Cardiac fibroblast (primary cell): ENCODE results near the gene BICDL2.

Source experiments
- DNase-seq, 2 donors: peaks; one replicate each; pipeline versions ENCODE4 v3.0.0 to v3.0.0-alpha.2; 2010; ENCODE audit warnings: low read depth in 2 of 2
- H3K4me3 ChIP-seq, 2 donors: replicated peaks in 1 of 2; 1 replicate in 1 of 2; 2 replicates in 1 of 2; pipeline ENCODE4 v1.5.1; 2011; ENCODE audit warnings: low read depth in 2 of 2, low read length in 2 of 2, mild to moderate bottlenecking in 2 of 2, moderate library complexity in 1 of 2
- CTCF ChIP-seq: IDR thresholded peaks from one replicate; pipeline ENCODE4 v1.5.1; 2011; ENCODE audit warnings: low read depth, mild to moderate bottlenecking, low read length, inconsistent platforms

Gene BICDL2

GRCh38 chr16:3044708-3045107, 8.0 kb upstream of the BICDL2 start:
- H3K4me3 ChIP-seq = no peak overlapping the region
- no peak for DNase-seq
- TF ChIP-seq CTCF = no peak

- TF ChIP-seq CTCF = no peak
- no peak for DNase-seq
- no peak overlapping the region for H3K4me3 ChIP-seq
Observed at GRCh38 chr16:3042376-3042775, 5.6 kb upstream of the BICDL2 start.

GRCh38 chr16:3038896-3039295, 2.2 kb upstream of the BICDL2 start:
- H3K4me3 ChIP-seq = no peak overlapping the region
- TF ChIP-seq CTCF = no peak

GRCh38 chr16:3038256-3038655, 1.5 kb upstream of the BICDL2 start:
- TF ChIP-seq CTCF = no peak
- DNase-seq = no peak
- H3K4me3 ChIP-seq = no peak overlapping the region

More at GRCh38 chr16:3038896-3039295, 2.2 kb upstream of the BICDL2 start:
- DNase-seq = no peak

- no peak overlapping the region for H3K4me3 ChIP-seq
- DNase-seq = no peak
- TF ChIP-seq CTCF = no peak
Observed at GRCh38 chr16:3035972-3036725, 595 bp downstream of the BICDL2 start.

- no peak overlapping the region for H3K4me3 ChIP-seq
- DNase-seq = no peak
- TF ChIP-seq CTCF = no peak
Observed at GRCh38 chr16:3035289-3035971, 1.3 kb downstream of the BICDL2 start.

GRCh38 chr16:3032624-3033023, 4.1 kb downstream of the BICDL2 start:
- no peak for TF ChIP-seq CTCF
- no peak for DNase-seq
- H3K4me3 ChIP-seq = no peak overlapping the region
